ENCODE measurements around the gene IGF2BP2. TPM values are rescaled to one million over a fixed set of nuclear protein-coding genes. Genes with fewer than 3 reads are reported as not detected.

Gene IGF2BP2
- total RNA-seq, 1 experiment from 2014 or later = 154 TPM

- Mint-ChIP-seq H3K27ac (ENCODE audit: low read depth, unreplicated experiment) (peak overlapping the region; percentile 86), H3K9me3 (ENCODE audit: unreplicated experiment) (no peaks in the 10 kb centered on the region), H3K36me3 (ENCODE audit: insufficient read depth, unreplicated experiment) (peaks cover 89% of the 10 kb centered on the region), H3K27me3 (ENCODE audit: insufficient read depth, unreplicated experiment) (no peaks in the 10 kb centered on the region), H3K4me3 (ENCODE audit: unreplicated experiment) (no peak overlapping the region), H3K4me1 (ENCODE audit: insufficient read depth, unreplicated experiment) (peaks cover 36% of the 10 kb centered on the region)
- CTCF ChIA-PET = no interaction called here
- BruUV-seq (replicated peaks) = no TSS peak
- POLR2A ChIA-PET = interaction anchor here (1.0 to 3.3 kb wide), 2 partner anchors 16 to 168 kb away, joined by 3 to 20 read pairs; no protein-coding TSS in a partner anchor
- no peak for DNase-seq (ENCODE audit: unreplicated experiment)
- no peak for TF ChIP-seq CTCF (IDR thresholded peaks at IDR 0.05; ENCODE audit: unreplicated experiment)
- intact Hi-C loops (cut with micrococcal nuclease) = loop anchor here (5.0 kb wide), 2 partner anchors 168 to 283 kb away; partner anchors contain the start of gene TRA2B
Measured at GRCh38 chr3:185654758-185655145, 170.1 kb downstream of the IGF2BP2 start.

GRCh38 chr3:185653949-185654757, 170.7 kb downstream of the IGF2BP2 start:
- POLR2A ChIA-PET = interaction anchor here (1.0 kb wide), 1 partner anchor 15 kb away, joined by 3 read pairs; no protein-coding TSS in a partner anchor
- intact Hi-C loops (cut with micrococcal nuclease) = no loop called here
- Mint-ChIP-seq H3K4me3 (ENCODE audit: unreplicated experiment) (no peak overlapping the region), H3K4me1 (ENCODE audit: insufficient read depth, unreplicated experiment) (peaks cover 34% of the 10 kb centered on the region), H3K36me3 (ENCODE audit: insufficient read depth, unreplicated experiment) (peaks cover 89% of the 10 kb centered on the region), H3K27me3 (ENCODE audit: insufficient read depth, unreplicated experiment) (no peaks in the 10 kb centered on the region), H3K9me3 (ENCODE audit: unreplicated experiment) (no peaks in the 10 kb centered on the region), H3K27ac (ENCODE audit: low read depth, unreplicated experiment) (peak overlapping the region; percentile 86)
- DNase-seq (ENCODE audit: unreplicated experiment) = no peak
- BruUV-seq (replicated peaks) = no TSS peak
- CTCF ChIA-PET = interaction anchor here (0.5 to 0.6 kb wide), 3 partner anchors 8 to 289 kb away, joined by 3 to 4 read pairs (median 4); no protein-coding TSS in a partner anchor
- no peak for TF ChIP-seq CTCF (IDR thresholded peaks at IDR 0.05; ENCODE audit: unreplicated experiment)

- no peaks in the 10 kb centered on the region for H3K27me3 Mint-ChIP-seq (ENCODE audit: insufficient read depth, unreplicated experiment)
- no peak overlapping the region for H3K27ac Mint-ChIP-seq (ENCODE audit: low read depth, unreplicated experiment)
- no peak for TF ChIP-seq CTCF (IDR thresholded peaks at IDR 0.05; ENCODE audit: unreplicated experiment)
- H3K36me3 Mint-ChIP-seq (ENCODE audit: insufficient read depth, unreplicated experiment) = peaks cover 94% of the 10 kb centered on the region
- peaks cover 12% of the 10 kb centered on the region for H3K4me1 Mint-ChIP-seq (ENCODE audit: insufficient read depth, unreplicated experiment)
- ChIA-PET POLR2A (interaction anchor here (0.5 kb wide), 1 partner anchor 1290 kb away, joined by 3 read pairs; no protein-coding TSS in a partner anchor), CTCF (interaction anchor here (0.6 to 1.9 kb wide), 2 partner anchors 8 to 1300 kb away, joined by 3 to 5 read pairs; no protein-coding TSS in a partner anchor)
- intact Hi-C loops (cut with micrococcal nuclease) = no loop called here
- DNase-seq (ENCODE audit: unreplicated experiment) = no peak
- H3K4me3 Mint-ChIP-seq (ENCODE audit: unreplicated experiment) = no peak overlapping the region
- no TSS peak for BruUV-seq (replicated peaks)
- H3K9me3 Mint-ChIP-seq (ENCODE audit: unreplicated experiment) = no peaks in the 10 kb centered on the region
Measured at GRCh38 chr3:185651971-185652370, 172.9 kb downstream of the IGF2BP2 start.

- H3K27ac Mint-ChIP-seq (ENCODE audit: low read depth, unreplicated experiment) = peak overlapping the region; percentile 49
- H3K36me3 Mint-ChIP-seq (ENCODE audit: insufficient read depth, unreplicated experiment) = peaks cover 93% of the 10 kb centered on the region
- no peak for TF ChIP-seq CTCF (IDR thresholded peaks at IDR 0.05; ENCODE audit: unreplicated experiment)
- BruUV-seq (replicated peaks) = no TSS peak
- intact Hi-C loops (cut with micrococcal nuclease) = no loop called here
- no peaks in the 10 kb centered on the region for H3K27me3 Mint-ChIP-seq (ENCODE audit: insufficient read depth, unreplicated experiment)
- DNase-seq (ENCODE audit: unreplicated experiment) = no peak
- H3K4me3 Mint-ChIP-seq (ENCODE audit: unreplicated experiment) = no peak overlapping the region
- ChIA-PET POLR2A (interaction anchor here (1.0 to 2.2 kb wide), 2 partner anchors 9 to 11 kb away, joined by 3 to 8 read pairs; no protein-coding TSS in a partner anchor), CTCF (interaction anchor here (0.7 kb wide), 1 partner anchor 11 kb away, joined by 4 read pairs; no protein-coding TSS in a partner anchor)
- H3K4me1 Mint-ChIP-seq (ENCODE audit: insufficient read depth, unreplicated experiment) = peaks cover 5% of the 10 kb centered on the region
- no peaks in the 10 kb centered on the region for H3K9me3 Mint-ChIP-seq (ENCODE audit: unreplicated experiment)
Measured at GRCh38 chr3:185649414-185649813, 175.4 kb downstream of the IGF2BP2 start.

Measured in MCF 10A (cell line).